Measurements from ENCODE around the gene COL25A1.

COL25A1 gene

DNA sequence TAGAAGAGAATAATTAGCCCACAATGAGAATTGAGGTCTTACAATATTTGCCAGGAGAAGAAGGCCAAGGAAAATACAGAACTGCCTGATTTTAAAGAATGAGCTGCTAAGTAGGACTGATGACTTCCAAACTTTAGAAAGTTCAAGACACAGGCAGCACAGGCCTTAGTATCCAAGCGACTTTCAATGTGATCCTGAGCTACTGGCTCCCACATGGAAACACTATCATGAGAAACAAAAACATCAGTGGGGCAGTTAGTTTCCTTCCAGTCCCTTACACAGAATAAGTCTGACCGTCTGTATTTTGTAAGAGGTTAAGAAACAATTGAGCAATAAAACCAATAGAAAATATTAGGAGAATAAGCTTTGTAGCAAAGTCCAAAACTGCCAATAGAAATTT, 251.4 kb downstream of the COL25A1 start:
- no peak for TF ChIP-seq CTCF (IDR thresholded peaks at IDR 0.05; ENCODE audit: low read depth, low read length)
- TF ChIP-seq EZH2phosphoT487 (IDR thresholded peaks at IDR 0.05; ENCODE audit: low read depth), result no peak

DNA sequence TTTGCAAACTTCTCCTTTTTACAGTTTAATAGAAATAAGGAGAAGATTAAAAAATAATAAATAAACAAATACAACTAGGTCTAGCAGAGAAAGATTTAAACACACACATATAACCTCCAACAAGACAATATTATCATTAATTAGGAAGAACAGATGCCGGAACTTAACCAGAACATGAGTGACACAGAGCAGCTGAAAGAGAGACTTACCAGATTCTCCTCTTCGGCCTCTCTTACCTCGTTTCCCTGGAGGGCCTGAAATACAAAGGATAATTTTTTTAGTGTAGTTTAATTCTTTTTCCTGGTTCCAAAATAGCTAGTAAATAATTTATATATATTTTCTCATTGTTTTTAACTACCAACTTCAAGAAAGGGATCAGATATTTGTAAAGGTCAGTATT, 252.5 kb downstream of the COL25A1 start:
- Histone ChIP-seq H3K36me3 (replicated peaks; ENCODE audit: low read depth, low read length) (no peaks in the 10 kb centered on the region), H4K20me1 (ENCODE audit: insufficient read depth, low read length) (no peaks in the 10 kb centered on the region), H3K9ac (ENCODE audit: low read length) (no peak overlapping the region), H3K9me3 (ENCODE audit: insufficient read depth, low read length) (no peaks in the 10 kb centered on the region), H3K4me2 (ENCODE audit: low read length) (no peak overlapping the region), H3K27me3 (ENCODE audit: low read depth, low read length) (no peaks in the 10 kb centered on the region), H3K79me2 (ENCODE audit: low read length) (no peaks in the 10 kb centered on the region), H2AFZ (ENCODE audit: low read depth, low read length) (no peak overlapping the region), H3K27ac (ENCODE audit: low read length) (no peak overlapping the region), H3K4me3 (ENCODE audit: low read length) (no peak overlapping the region), H3K4me1 (ENCODE audit: low read length) (peaks cover 23% of the 10 kb centered on the region)
- TF ChIP-seq EZH2phosphoT487 (IDR thresholded peaks at IDR 0.05; ENCODE audit: low read depth), result no peak
- TF ChIP-seq CTCF (IDR thresholded peaks at IDR 0.05; ENCODE audit: low read depth, low read length), result no peak

More for the DNA sequence above, 251.4 kb downstream of the COL25A1 start:
- H3K4me1 ChIP-seq (ENCODE audit: low read length), result peaks cover 23% of the 10 kb centered on the region
- H3K27me3 ChIP-seq (ENCODE audit: low read depth, low read length), result no peaks in the 10 kb centered on the region
- H3K4me3 ChIP-seq (ENCODE audit: low read length), result no peak overlapping the region
- no peaks in the 10 kb centered on the region for H3K36me3 ChIP-seq (replicated peaks; ENCODE audit: low read depth, low read length)
- H3K4me2 ChIP-seq (ENCODE audit: low read length), result no peak overlapping the region
- no peak overlapping the region for H2AFZ ChIP-seq (ENCODE audit: low read depth, low read length)
- H3K79me2 ChIP-seq (ENCODE audit: low read length), result no peaks in the 10 kb centered on the region
- no peak overlapping the region for H3K27ac ChIP-seq (ENCODE audit: low read length)
- H3K9me3 ChIP-seq (ENCODE audit: insufficient read depth, low read length), result no peaks in the 10 kb centered on the region
- no peak overlapping the region for H3K9ac ChIP-seq (ENCODE audit: low read length)
- no peaks in the 10 kb centered on the region for H4K20me1 ChIP-seq (ENCODE audit: insufficient read depth, low read length)

GRCh38 chr4:109046471-109047201, 255.8 kb downstream of the COL25A1 start:
- H3K9me3 ChIP-seq (ENCODE audit: insufficient read depth, low read length), result no peaks in the 10 kb centered on the region
- no peaks in the 10 kb centered on the region for H3K36me3 ChIP-seq (replicated peaks; ENCODE audit: low read depth, low read length)
- no peak overlapping the region for H2AFZ ChIP-seq (ENCODE audit: low read depth, low read length)
- no peak overlapping the region for H3K4me3 ChIP-seq (ENCODE audit: low read length)
- H3K79me2 ChIP-seq (ENCODE audit: low read length), result no peaks in the 10 kb centered on the region
- TF ChIP-seq CTCF (IDR thresholded peaks at IDR 0.05; ENCODE audit: low read depth, low read length), result no peak
- TF ChIP-seq EZH2phosphoT487 (IDR thresholded peaks at IDR 0.05; ENCODE audit: low read depth), result no peak
- peaks cover 2% of the 10 kb centered on the region for H3K4me1 ChIP-seq (ENCODE audit: low read length)
- no peaks in the 10 kb centered on the region for H3K27me3 ChIP-seq (ENCODE audit: low read depth, low read length)
- H3K9ac ChIP-seq (ENCODE audit: low read length), result no peak overlapping the region
- no peaks in the 10 kb centered on the region for H4K20me1 ChIP-seq (ENCODE audit: insufficient read depth, low read length)
- no peak overlapping the region for H3K4me2 ChIP-seq (ENCODE audit: low read length)
- no peak overlapping the region for H3K27ac ChIP-seq (ENCODE audit: low read length)

GRCh38 chr4:109044431-109044830, 258.0 kb downstream of the COL25A1 start:
- H3K79me2 ChIP-seq (ENCODE audit: low read length), result no peaks in the 10 kb centered on the region
- no peak overlapping the region for H2AFZ ChIP-seq (ENCODE audit: low read depth, low read length)
- H3K27me3 ChIP-seq (ENCODE audit: low read depth, low read length), result no peaks in the 10 kb centered on the region
- H3K36me3 ChIP-seq (replicated peaks; ENCODE audit: low read depth, low read length), result no peaks in the 10 kb centered on the region
- H3K4me1 ChIP-seq (ENCODE audit: low read length), result no peaks in the 10 kb centered on the region
- no peak overlapping the region for H3K4me3 ChIP-seq (ENCODE audit: low read length)
- no peak overlapping the region for H3K4me2 ChIP-seq (ENCODE audit: low read length)
- H3K9ac ChIP-seq (ENCODE audit: low read length), result no peak overlapping the region
- TF ChIP-seq EZH2phosphoT487 (IDR thresholded peaks at IDR 0.05; ENCODE audit: low read depth) (no peak), CTCF (IDR thresholded peaks at IDR 0.05; ENCODE audit: low read depth, low read length) (no peak)
- H3K27ac ChIP-seq (ENCODE audit: low read length), result no peak overlapping the region
- no peaks in the 10 kb centered on the region for H3K9me3 ChIP-seq (ENCODE audit: insufficient read depth, low read length)
- no peaks in the 10 kb centered on the region for H4K20me1 ChIP-seq (ENCODE audit: insufficient read depth, low read length)
